Epidermal melanocyte (primary cell): Measurements from ENCODE around the gene SLCO4A1.

Experiments
- DNase-seq: peaks from one replicate; pipeline ENCODE4 v3.0.0; 2011; ENCODE audit warnings: low spot score; ENCODE audit not compliant: insufficient read length

The SLCO4A1 gene, protein sequence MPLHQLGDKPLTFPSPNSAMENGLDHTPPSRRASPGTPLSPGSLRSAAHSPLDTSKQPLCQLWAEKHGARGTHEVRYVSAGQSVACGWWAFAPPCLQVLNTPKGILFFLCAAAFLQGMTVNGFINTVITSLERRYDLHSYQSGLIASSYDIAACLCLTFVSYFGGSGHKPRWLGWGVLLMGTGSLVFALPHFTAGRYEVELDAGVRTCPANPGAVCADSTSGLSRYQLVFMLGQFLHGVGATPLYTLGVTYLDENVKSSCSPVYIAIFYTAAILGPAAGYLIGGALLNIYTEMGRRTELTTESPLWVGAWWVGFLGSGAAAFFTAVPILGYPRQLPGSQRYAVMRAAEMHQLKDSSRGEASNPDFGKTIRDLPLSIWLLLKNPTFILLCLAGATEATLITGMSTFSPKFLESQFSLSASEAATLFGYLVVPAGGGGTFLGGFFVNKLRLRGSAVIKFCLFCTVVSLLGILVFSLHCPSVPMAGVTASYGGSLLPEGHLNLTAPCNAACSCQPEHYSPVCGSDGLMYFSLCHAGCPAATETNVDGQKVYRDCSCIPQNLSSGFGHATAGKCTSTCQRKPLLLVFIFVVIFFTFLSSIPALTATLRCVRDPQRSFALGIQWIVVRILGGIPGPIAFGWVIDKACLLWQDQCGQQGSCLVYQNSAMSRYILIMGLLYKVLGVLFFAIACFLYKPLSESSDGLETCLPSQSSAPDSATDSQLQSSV

DNA sequence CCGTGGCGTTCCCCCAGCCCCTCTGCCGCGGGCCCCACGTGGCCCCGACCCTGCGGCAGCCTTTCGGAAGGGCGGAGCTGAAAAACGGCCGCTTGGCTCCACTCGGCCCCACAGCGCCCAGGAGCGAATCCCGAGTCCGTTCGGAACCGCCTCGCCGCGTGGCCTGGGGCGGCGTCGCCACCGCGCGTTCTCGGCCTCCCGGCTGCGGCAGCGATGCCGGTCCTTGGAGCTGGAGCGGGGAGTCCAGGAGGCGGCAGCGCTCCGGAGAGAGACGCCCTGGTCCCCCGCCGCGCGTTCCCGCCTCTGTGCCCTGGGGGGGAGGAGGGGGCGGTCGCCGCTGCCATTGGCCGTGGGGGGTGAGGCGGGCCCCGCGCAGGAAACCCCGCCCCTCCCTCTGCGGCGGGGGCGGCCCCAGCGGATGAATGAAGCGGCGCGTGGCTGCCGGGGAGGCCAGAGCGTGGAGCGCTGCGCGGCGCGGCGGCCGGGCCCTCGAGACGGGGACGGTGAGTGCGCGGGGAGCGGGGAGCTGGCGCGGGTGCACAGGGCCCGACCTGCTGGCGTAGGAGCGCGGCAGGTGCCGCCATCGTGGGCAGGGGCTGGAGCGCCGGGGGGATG lies at the start of gene SLCO4A1:
TSS of gene SLCO4A1 (plus strand) at position 453 of the 615 bp plus-strand sequence. CDS start 13,952 bp downstream, outside the sequence.
- DNase-seq: peak; percentile 63

GRCh38 chr20:62592506-62593177 lies 49.7 kb upstream of the SLCO4A1 start:
- DNase-seq: no peak

GRCh38 chr20:62593616-62594015 lies 48.7 kb upstream of the SLCO4A1 start:
- DNase-seq: no peak

DNA sequence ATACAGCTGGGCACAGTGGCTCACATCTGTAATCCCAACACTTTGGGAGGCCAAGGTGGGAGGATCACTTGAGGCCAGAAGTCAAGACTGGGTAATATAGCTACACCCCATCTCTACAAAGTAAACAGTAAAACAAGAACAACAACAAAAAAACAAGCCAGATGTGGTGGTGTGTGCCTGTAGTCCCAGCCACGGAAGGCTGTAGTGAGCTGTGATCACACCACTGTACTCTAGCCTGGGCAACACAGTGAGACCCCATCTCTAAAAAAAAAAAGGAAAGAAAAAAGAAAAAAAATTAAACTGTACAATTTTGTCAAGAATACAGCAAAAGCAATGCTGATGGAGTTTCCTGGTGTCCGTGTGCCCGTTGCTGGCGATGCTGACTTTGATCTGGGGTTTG lies 47.2 kb upstream of the SLCO4A1 start:
- no peak for DNase-seq

GRCh38 chr20:62595491-62595890 lies 46.8 kb upstream of the SLCO4A1 start:
- no peak for DNase-seq

DNA sequence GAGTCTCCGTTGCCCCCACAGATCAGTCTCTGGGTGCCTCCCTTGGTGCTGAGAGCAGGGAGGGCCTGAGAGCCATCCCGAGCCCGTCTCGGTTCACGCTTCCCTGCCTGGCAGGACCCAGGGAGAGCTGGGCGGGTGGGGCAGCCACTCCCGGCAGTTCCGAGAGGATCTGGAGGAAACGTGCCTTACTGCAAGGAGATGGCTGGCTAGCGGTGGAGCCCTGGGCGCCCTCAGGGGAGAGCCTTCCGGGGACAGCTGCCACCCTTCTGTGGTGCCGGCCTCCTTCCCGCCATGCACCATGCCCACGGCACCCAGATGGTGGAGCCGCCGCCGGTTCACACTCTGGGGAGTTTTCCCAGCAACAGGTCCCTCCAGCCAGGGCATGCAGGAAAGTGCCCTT lies 45.8 kb upstream of the SLCO4A1 start:
- DNase-seq: no peak

DNA sequence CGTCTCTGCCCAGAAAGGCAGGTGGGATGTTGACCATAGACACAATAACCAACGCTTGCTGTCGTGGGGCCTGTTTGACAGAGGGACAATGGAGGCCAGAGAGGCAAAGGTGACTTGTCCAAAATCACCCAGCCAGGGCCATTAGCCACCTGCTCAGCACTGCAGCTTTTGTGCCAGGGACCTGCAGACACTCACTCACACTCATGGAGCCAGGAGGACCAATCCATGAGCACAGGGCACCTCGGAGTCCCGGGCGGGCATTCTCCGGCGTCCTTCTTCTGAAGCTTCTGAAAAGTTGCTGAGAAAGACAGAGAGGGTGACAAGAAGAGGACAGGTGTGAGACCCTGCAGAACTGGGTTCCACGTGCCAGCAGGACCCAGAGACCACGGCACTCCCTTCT lies 45.4 kb upstream of the SLCO4A1 start:
- no peak for DNase-seq

DNA sequence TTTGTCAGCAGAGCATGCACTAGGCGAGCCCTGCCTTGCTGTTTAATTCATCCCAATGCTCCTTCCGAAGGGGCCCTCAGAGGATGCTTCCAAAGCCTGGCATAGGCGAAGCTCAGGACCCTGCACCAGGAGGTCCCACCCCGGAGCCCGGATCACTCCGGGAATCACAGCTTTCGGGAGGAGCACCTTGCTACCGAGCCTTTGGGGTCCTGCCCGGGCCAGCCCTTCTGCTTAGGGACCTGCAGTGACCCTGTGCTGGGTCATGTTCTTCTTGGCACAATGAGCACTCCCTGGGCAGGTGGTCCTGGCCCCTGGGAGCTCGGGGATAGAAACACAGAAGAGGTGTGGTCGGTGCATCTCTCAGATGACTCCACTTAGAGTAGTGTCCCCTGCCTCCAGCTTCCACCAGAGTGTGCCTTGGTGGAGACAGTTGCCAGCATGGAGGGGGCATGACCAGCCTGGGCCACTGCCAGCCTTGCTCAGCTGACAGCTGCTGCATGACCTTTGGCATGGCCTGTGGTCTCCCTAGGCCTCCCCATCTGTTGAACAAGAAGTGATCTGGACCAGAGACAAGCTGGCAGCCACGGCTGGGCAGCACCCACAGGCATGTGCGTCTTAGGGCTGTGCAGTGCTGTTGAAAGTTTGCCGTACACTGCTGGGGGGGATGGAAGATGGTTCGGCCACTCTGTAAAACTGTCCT lies 44.7 kb upstream of the SLCO4A1 start:
- DNase-seq: no peak

DNA sequence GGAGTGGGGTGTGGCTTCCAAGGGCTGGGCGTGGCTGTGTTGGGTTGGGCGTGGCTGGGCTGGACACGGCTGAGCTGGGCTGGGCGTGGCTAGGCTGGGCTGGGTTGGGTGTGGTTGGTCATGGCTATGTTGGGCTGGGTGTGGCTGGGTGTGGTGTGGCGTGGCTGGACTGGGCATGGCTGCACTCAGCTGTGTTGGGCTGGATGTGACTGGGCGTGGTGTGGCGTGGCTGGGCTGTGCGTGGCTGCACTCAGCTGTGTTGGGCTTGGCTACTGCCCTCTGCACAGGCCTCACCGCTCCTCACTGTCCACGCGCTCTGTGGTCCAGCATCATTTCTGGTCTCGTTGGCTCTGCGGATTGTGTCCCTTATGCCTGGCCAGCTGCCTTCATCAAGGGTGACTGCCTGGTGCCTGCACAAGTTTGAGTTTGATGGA lies 43.5 kb upstream of the SLCO4A1 start:
- DNase-seq: no peak

DNA sequence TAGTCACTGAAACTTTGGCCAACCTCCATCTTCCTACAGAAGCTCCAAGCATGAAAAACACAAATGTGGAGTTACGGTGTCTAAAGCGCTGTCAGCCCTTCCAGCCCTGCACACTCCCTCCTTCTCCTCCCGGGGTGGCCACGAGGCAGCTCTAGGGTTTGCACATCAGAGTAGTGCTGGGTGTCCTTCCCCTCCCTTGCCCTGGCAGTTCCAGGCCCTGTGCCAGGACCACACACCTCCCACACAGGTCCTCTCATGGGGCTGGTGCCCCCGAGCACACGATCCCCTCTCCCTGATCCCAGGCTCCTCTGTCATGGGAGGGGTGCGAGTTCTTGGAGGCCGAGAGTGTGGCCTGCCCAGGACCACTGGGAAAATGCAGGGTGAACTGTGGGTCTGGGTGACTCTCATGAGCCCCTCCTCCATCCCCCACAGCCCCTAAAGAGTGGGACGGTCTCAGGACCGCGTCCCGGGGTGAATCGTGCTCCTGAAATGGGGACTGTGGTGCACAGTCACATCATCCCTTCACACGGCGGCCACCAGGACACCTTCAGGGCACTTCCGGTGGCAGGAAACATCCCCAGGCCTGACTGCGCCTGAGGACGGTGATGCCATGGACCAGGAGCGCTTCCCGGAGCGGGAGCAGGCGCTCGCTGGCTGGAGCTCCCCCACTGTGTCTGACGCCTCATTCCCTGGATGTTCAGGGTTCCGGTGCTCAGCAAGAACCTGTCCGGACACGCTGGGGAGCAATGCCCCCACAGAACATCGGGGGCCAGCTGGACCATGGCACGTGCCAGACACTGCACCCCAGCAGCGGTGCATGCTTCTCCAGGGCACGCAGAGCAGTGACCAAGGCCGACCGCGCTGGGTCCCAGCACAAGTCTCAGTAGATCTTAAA lies 42.8 kb upstream of the SLCO4A1 start:
- DNase-seq: no peak

- DNase-seq: no peak
Measured at GRCh38 chr20:62601172-62601571, 41.1 kb upstream of the SLCO4A1 start.

GRCh38 chr20:62601714-62602113 lies 40.6 kb upstream of the SLCO4A1 start:
- no peak for DNase-seq

DNA sequence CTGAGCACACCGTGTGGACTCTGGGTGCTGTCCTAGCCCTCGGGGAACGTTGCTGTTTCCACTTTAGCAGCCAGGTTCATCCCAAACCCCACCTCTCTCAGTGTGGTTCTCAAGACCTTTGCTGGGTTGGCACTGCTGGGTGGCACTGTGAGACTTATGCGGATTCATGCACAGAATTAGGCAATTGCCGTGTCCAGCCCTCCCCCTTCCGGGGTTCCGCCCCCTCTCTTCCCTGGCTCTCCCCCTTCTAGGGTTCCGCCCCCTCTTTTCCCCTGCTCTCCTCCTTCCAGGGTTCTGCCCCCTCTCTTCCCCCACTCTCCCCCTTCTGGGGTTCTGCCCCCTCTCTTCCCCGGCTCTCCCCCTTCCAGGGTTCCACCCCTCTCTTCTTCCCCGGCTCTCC lies 39.8 kb upstream of the SLCO4A1 start:
- no peak for DNase-seq

- DNase-seq: peak; percentile 52
Measured at GRCh38 chr20:62603021-62603906, 39.0 kb upstream of the SLCO4A1 start.

- DNase-seq: no peak
Measured at GRCh38 chr20:62603907-62604785, 38.2 kb upstream of the SLCO4A1 start.

GRCh38 chr20:62604796-62605195 lies 37.5 kb upstream of the SLCO4A1 start:
- DNase-seq: no peak

GRCh38 chr20:62605236-62605943 lies 36.9 kb upstream of the SLCO4A1 start:
- DNase-seq: no peak
